Stimulated activated CD8-positive, alpha-beta memory T cell treated with anti-CD3 and anti-CD28 coated beads, Interleukin-7, amount 100 ng/mL, for 24 hours (primary cell): Measurements from ENCODE around the gene C11orf91.
"Not testable (repeated sequence)": the region's sequence is repeated elsewhere in the genome, so short reads cannot be mapped to it uniquely, and the experiment has no call there.

Experiments
- DNase-seq: peaks from one replicate; pipeline ENCODE4 v3.0.0-alpha.2; 2020; ENCODE audit warnings: low read depth

Gene C11orf91

DNA sequence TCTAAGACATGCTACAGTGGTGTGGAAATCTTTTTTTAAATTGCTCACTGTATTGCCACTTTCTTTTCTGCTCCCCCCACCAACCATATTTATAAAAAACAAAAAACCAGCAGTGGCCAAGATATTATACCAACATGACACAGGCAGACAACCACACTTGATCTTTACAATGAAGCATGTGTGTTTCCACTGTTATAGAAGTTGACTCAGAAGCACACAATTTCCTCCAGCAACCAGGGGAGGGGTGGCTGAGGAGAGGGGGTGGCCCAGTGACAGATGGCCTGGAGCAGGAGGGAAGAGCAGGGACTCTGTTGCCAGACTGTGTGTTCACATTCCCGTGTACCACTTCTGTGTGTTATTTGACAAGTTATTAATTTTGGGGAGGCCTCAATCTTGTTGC, 20.8 kb upstream of the C11orf91 start:
- DNase-seq, result no peak

DNA sequence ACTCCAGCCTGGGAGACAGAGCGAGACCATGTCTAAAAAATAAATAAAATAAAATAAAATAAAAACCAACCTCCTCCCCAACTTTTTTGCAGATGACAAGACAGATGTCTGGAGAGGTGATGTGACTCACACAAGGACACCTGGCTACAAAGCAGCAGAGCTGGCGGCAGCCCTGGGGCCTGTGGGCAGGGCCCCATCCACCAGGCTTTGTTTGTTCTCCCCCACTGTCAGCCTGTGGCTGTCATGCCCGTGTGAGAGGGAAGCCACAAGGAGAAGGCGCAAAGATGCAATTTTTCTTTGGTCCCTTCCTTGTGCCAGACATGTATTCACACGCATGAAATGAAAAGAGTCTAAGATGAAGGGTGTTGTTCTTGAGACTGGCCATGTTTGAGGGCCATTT, 19.0 kb upstream of the C11orf91 start:
- DNase-seq, result no peak

DNA sequence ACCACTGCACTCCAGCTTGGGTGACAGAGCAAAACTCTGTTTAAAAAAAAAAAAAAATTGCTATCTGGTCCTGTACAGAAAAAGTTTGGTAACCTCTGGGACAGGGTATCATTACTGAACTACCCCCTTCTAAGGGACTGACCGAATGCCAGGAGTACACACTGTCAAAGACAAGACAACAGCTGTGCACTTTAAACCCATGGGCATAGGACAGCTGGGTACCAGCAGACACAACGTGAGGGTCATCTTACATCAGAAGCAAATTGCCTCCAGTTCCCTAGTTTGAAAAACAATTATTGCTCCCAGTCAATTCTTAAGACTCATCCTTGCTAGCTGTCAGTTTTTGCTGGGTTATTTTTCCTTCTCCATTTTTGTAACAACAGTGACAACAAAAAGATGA, 17.8 kb upstream of the C11orf91 start:
- DNase-seq, result no peak

DNA sequence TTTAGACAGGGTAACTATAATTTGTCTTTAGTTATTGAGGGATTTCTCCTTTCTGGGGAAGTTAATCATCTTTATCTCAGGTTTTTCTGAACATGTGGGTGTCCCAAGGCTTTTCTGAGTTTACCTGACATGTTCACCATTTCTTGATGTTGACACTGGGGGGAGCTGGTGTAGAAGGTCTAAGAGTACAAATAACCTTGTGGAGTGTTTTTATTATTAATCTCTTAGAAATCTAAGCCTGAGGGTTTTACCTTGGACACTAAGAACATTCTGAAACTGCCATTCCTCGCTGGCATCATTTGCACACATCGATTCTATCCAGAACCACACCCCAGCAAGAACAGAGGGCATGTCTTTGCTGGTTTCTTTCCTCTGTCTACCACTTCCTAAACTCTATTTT, 15.6 kb upstream of the C11orf91 start:
- no peak for DNase-seq

DNA sequence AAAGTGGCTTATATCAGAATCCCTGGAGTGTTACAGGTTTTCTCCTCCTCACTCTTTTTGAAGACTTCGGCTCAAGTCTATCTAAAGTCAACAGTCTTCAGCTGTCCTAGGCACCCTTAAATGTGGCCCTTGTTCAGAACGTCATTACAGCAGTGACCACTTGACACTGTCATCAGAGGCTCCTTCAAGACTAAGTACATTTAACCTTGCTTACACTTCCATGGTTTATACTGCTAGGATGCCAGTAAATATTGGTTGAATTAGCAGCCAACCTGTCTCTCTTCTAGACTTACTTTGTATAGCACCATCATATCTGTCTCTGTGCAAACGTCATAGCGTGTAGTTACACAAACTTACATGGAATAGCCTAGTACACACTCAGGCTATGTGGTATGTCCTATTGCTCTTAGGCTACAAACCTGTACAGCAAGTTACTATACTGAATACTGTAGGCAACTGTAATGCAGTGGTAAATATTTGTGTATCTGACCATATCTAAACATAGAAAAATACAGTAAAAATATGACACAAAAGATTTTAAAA, 13.3 kb upstream of the C11orf91 start:
- DNase-seq, result no peak

DNA sequence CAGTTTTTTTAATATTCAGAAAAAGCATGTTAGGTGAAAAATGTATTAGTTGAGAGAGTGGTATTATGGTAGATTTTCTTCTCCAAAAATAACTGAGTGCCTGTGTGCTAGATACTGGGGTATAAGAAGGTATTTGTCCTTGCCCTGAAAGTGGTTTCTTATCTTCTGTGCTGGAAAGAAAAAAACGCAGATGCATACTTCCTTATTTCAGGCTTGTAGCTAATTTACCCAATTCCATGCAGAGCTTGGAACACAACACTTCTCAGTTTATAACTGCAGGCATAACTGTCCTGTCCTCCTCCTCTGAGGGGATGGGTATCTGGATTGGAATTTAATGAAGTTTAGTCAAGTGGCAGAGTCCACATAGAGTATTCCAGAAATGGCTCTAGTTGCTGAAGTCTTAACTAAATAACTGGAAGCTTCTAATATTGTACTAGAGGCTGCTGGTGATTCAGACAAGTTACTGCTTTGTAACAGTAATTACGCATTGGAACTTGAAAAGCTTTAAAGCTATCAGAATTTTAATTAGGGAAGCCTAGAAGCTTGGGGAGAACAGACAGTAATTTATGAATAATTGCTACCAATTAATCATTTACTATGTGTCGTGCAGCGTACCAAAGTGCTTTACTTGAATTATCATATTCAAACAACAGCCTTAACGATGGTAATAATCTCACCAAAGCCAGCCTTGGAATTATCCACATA, 12.7 kb upstream of the C11orf91 start:
- DNase-seq, result no peak

DNA sequence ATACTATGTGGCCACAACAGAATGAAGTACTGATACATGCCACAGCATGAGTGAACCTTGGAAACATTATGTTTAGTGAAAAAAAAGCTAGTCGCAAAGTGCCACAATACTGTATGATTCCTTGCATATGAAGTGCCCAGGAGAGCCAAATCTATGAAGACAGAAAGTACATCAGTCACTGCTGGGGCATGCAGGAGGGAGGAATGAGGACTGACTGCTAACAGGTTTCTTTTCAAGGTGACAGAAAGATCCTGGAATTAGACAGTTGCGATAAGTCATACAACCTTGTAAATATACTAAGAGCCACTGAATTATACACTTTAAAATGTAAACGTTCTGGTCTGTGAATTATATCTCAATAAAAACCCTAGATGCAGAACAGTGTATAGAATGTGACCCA, 11.8 kb upstream of the C11orf91 start:
- no peak for DNase-seq

DNA sequence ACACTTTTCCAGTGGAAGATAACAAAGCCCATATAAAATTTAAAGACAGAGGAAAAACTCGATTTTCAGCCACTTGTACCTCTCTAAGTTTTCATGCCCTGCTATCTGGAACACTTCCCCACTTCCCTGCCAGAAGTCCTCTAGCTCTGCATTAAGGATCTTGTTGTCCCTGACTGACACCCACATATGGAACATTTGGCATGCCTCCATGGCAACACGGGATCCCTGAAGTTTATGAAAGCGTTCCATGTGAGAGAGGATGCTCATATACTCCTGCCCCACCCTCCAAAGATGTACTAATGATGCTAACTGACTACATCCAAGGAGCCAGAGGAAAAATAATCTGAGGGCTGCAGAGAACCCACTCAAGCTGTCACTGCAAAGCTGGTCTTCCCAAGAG, 8.8 kb upstream of the C11orf91 start:
- DNase-seq, result no peak

DNA sequence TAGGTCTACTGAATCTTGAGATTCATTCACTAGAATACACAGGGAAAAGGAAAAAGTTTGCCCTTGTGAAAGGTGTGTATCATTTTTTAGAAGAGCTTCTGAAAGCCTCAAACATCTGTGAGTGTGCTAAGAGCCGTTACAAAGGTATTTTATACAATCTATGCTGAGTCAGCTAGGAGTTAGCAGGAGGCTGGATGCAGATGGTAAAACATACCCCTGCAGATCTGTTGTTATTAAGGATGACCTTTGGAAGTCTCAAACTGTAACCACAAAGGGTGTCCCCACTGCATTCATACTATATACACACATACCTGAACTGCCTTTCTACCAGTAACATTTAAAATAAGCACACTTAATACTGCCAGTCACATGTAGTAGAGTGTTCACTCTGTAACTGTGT, 8.4 kb upstream of the C11orf91 start:
- no peak for DNase-seq

DNA sequence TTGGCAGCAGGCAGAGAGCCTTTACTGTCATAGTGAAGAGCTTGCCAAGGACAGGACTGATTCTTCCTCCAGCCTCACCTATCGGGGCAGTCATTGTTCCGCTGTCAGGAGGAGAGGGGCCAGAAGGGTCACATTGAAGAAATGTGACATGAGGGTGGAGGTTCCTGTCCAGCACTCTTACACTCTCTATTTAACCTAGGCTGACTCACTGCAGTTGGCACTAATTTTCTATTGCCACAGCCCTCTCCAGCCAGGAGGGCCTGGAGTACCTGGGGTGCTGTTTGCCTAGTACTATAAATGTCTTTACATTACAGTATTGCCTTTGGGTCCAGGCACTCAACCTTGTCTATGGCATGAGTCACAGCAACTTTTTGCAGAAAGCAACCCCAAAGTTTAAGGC, 7.2 kb upstream of the C11orf91 start:
- DNase-seq, result not testable (repeated sequence)

DNA sequence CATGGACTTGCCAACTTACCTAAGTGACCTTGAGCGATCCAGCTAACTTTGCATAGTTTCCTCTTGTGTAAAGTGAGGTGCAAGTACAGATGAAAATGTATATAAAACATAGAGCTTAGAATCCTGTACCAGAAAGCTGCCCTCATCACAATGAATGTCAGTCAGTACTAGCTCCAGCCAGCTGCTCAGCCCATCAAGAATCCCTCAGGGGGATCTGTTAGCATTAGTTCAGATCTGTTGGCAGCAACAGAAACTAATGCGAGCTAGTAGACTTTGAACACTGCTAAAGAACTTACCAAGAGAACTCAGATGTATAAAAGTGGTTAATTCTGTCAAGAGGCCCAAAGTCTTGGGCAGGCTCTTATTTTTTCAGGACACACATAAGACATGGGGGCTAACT, 6.3 kb upstream of the C11orf91 start:
- DNase-seq, result no peak

DNA sequence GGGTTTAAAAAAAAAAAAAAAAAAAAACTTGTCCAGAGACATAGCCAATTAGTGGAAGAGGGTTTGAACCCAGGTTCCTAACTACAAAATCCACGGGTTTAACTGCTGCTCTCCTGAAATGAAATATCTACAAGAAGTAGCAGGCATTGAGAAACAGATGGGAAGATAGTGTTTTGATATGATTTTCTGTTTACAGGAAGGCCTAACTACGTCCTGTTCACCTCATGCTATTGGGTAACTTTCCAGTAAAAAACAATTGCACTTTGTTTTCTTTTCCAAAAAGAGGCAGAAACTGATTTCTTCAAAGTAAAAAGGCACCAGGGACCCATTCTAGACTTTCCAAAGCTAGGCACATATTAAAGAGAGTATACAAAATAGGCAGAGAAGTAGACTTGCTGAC, 5.9 kb upstream of the C11orf91 start:
- DNase-seq, result no peak

DNA sequence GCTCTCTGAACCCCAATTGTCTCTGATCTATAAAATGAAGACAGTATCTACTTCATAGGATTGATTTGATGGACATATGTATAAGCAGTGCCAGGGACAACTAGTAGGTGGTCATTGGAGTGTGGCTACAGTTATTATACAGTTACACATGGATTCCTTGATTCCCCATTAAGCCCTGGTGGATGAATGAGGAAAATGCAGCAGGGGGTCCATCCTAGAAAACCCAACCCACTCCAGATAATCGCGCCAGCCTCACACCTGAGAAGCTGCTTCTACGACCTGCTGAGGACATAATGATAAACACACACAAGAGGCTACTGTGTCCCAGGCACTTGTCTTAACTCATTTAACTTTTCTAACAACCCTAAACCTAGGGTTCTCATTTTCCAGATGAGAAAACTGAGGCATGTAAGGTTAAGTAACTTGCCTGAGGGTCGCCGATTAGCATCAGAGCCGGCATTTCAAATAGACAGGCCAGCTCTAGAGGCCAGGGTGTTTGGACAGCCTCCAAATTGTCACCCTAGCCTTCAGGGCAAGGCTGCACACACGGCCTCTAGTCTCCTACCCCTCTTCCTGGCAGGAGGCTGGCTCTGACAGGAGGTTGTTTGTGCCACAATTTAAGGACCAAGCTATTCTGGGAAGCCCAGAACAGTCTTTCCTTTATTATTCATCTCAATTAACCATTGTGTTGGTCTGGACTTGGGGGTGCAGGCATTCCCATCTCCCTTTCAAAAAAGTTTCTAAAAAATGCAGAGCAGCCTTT, 3.8 kb upstream of the C11orf91 start:
- DNase-seq, result no peak

DNA sequence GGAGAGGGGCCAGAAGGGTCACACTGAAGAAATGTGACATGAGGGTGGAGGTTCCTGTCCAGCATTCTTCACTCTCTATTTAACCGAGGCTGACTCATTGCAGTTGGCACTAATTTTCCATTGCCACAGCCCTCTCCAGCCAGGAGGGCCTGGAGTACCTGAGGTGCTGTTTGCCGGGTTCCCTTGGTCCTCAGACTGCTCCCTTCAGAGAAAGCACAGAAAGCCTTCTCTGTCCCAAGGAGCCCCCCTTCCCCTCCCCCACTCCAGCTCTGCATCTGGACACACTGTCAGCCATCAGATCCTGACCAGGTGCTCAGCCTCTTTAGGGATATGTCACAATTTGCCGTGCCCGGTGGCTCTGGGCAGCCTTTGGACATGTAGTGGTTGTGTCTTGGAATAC, 3.2 kb upstream of the C11orf91 start:
- no peak for DNase-seq

DNA sequence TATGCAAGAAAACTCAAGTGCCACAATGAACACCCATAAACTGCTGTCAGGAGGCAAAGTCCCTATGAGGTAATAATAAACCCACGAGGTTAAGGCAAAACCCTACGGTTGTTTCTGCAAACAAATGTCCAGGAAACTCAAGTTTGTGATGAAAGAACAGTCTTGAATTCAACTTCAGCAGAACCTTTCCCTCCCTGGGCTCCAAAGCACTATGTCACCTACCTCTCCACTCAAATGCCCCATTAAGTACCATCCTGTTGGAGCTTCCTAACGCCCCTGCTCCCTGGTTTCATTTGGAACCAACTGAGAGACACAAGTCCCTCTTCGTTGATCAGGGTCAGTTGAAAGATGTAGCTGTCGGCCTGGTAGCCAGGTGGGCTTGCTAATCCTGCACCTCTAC, 2.6 kb upstream of the C11orf91 start:
- no peak for DNase-seq

DNA sequence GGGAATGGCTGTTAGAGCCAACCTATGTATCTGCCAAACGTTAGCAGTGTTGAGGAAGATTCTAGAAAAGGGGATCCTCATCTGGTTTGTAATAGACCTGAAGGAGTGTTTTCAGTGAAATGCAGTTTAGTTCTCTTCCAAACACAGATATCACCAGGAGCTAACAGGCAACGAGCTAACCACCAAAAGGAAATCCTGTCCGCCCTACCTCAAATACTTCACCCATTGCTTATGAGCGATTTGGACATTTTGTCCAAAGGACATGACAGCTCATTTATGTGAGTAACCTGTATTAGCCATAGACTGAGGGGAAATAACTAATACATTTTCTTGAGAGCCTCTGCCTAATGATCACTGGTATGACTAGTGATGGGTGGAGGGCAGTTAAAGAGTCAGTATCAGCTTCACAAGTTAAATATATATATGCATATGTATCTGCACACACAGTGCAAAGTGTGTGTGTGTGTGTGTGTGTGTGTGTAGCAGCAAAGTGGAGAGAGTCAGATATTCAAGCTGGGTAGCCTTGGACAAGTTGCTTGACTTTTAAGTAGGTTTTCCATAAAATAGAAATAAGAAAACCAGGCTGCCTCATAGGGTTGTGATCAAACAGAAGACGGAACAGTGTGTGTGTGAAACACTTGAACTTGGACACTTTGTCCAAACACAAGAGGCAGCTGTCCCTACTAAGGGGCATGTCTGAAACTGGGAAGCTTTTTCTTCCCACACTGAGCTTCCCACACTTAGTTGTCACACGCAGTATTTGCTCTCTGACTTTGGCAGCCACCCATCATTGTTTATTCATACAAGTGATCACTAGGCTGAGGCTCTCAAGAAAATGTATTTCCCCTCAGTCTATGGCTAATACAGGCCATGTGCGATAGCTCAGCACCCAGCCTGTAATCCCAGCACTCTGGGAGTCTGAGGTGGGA, 940 bp upstream of the C11orf91 start:
- no peak for DNase-seq

DNA sequence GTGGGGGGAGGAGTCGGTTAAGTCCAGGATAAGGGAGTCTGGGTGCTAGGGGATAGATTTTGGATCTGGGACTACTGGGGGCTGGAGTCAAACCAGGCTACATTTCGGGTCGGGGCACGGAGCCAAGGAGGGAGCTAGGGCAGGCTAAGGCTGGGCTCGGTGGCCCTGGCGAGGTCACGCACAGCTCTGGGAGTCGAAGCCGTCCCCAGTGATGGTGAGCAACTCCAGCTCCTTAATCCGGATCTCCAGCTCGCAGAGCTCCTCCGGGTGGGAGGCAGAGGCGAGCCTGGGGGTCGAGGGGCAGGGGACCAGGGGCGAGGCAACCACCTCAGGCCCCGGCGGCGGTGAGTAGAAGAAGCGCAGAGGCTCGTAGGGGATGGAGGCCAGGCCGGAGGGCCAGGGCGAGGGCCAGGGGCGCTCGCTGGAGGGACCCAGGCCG, 544 bp downstream of the C11orf91 start:
- DNase-seq, result no peak

DNA sequence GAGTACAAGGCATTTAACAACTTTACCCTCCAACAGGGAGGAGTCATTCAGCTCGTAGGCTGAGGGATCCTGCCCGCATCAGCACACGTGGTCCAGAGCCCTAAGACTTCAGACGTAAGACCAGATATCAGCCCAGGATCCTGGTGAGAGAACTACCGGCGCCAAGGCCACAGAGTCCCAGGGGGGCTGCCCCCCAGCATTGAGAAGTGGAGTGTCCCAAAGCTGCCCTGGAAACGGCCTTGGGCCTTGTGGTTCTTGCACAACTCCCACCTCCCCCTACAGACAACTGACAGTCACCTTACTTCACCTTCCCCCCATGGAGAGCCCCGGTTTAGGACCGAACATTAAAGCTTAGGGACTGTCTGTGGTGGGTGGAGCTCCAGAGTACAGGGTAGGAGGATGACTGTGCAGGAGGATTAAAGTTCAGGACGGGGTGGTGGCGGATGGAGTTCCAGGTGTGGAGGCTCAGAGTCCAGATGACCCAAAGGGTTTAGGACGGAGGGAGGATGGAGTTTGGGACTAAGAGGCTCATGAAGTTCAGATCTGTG, 1.0 kb downstream of the C11orf91 start:
- no peak for DNase-seq

DNA sequence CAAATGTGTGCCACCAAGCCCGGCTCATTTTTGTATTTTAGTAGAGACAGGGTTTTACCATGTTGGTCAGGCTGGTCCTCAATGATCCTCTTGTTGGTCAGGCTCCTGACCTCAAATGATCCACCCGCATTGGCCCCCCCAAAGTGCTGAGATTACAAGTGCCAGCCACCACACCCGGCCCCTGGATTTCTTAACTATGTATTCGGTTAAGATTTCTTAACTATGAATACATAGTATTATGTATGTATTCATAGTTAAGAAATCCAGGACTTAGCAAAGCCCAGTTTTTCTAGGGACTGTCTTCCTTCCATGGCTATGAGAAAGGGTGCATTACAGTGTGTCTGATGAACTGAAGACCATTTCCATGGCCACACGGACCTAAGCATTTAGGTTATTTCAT, 1.7 kb downstream of the C11orf91 start:
- no peak for DNase-seq

DNA sequence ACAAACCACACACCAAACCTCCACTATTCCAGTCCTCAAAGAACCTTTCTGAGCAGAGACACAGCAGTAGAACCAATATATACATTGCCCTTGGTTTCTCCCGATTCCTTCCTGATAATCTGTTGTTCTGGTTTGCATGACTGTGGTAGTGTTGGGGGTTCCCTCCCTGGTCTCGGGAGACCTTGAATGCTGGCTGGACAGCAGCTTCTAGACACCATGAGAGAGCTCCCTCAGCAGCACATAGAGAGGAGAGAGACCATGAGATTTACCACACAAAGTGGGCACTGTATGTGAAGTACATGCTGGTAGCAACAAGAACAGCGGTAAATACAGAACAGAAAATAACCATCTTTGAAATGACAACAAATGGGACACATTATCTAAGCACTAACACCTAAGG, 2.6 kb downstream of the C11orf91 start:
- no peak for DNase-seq

DNA sequence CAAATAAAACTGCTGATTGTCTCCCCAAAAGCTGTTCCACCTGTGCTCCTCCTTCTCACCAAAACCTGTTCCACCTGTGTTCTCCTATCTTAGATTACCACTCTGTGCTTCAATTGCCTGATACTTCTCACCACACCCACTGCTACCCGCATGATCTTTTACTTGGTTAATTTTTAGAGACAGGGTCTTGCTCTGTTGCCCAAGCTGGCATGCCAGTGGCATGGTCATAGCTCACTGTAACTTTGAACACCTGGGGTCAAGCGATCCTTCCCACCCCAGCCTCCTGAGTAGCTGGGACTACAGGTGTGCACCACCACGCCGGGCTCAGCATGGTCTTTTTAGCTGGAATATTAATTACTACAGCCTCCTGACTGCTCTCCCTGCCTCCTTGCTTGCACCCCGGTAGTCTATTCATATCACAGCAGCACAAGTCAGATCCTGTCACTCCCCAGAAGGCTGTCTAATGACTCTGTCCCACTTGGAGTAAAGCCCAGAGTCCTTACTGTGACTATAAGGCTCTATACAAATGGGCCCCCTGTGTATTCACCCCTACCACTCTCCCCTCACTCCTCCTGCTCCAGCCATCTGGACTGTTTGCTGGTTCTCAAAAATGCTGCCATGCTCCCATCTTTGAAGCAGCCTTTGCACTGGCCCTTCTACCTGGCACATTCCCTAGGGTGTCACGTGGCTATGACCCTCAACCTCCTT, 3.5 kb downstream of the C11orf91 start:
- no peak for DNase-seq

DNA sequence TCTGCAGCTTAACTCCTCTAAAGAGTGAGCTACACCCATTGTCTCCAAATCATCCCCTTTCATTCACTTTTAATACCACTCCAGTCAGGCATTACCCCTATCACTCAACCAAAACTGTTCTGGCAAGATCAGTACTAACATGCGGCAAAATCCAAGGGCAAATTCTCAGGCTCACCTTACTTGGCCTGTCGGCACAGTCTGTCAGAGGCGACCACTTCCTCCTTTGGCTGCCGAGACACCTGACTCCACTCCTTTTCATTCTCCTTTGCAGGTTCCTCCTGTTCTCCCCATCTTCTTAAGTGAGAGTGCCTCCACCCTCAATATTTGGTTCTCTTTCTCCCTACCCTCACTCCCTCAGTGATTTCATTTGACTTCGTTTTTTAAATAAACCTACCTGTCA, 4.2 kb downstream of the C11orf91 start:
- no peak for DNase-seq
